Activated CD4-positive, alpha-beta T cell treated with anti-CD3 and anti-CD28 coated beads for 48 hours (primary cell): ENCODE data around the gene CAMK1G.

Experiments used
- DNase-seq: peaks from one replicate; pipeline ENCODE4 v3.0.0-alpha.2; 2020

CAMK1G gene

DNA sequence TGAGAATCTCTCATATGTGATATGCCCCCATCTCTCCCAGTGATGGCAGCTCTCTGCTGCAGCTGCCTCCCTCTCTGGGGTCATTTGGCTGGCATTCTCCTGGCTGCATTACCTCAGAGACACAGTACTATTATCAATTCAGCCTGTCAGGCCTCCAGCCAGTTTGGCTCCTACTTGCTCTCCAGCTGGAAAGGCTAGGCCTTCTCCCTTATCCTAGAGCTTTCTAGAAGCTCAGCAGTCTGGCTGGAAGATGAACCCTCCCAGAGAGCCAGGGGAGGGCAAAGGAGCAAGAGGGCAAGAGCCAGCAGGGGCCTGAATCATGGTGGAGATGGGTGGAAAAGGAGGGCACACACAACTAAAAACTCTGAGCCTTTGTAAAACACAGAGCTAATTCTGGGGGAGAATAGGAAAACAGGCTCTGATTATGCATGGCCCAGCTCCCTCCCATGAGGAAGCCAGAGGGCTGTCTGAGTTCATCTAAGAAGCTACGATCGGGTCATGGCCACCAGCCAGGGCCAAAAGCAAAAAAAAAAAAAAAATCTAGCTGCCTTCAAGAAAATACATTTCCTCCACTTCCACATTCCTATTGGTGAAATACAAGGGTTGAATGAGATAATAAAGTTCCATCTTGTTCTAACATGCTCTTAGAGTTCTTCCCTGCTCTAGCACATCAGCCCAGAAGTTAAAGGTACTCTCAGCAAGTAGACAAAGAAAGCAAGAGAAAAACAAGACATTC, 59.9 kb downstream of the CAMK1G start:
- no peak for DNase-seq

DNA sequence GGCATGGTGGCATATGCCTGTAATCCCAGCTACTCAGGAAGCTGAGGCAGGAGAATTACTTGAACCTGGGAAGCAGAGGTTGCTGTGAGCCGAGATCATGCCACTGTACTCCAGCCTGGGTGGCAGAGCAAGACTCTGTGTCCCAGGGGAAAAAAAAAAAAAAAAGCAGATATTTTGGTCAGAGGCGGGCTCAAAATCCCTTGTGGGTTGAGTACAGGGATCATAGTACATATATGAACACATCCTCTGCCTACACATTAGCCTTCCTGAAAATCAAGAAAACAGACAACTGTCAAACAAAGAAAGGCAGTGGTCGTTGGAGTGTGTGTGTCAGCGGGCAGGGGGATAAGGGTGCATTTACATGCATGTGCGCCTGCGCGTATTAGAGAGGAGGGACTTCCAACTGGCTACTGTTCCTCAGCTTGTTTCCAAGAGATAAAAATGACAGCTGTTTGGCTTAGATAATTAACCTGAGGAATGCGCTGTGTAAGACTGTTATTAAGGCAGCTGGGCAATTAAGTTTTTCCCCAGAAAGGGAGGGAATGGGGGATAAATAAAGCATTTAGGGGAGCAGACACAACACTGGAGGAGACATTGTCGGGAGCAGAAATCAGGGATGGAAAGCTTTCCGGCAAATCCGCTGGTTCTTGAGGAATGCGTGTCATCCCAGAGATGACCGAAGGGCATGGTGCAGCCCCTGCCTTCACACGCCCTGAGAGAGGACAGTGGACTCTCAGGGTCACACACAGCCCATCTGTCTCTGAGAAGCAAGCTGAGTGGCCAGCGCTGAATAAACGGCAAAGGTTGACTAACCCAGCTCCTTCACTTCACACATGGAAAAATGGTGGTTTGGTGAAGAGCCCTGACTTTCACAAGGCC, 62.3 kb downstream of the CAMK1G start:
- DNase-seq = no peak

DNA sequence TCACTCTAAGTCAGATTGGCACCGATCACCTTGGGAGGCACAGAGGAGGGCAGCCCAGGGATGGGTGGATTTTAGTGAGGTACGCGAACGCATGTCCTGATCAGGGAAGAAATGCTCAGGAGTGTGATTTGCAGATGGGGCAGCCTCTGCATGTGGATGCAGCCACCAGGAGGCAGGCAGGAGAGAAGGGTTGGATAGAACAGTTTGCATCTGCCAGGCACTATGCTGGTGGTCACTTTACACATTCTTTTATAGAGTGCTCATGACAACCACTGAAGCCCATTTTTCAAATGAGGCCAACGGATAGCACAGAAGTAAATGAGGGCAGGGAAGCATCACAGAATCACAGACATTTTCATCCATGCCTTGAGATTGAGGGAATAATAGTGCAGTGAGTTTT, 63.0 kb downstream of the CAMK1G start:
- DNase-seq = no peak

DNA sequence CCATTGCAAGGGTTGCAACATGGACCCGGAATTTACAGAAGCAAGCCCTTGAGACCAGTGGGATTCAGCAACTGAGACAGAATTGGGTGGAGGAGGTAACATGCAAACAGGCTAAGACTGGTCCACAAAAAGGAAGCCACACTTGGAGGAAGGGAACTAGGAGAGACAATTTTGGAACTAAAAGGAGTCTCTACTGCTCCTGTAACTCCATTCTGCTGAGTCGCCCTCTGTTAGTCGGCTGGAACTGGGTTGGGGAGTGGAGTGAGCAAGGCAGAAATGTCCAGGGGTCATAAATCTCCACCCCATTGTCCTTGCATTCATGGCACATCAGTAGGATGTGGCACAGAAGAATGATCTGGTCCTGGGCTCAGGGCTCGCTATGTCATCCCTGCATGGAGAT, 63.6 kb downstream of the CAMK1G start:
- no peak for DNase-seq

DNA sequence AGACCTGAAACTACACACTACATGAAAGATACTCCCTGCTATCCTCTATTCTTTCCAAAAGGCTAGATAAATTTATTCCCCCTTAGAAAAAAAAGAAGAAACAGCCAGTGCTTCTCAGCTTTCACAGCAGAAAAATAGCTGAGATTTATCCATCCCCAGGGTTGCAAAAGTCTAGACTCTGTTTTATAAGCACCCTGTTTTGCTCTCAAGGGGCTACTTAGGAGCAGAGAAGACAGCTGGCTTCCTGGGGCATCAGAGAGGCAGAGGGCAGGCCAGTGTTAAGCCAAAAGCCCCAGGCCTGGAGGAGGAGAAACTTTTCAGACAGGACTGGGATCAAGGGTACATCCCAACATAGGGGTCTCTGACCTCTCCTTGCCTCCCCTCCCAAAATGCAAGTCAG, 64.8 kb downstream of the CAMK1G start:
- DNase-seq = no peak

DNA sequence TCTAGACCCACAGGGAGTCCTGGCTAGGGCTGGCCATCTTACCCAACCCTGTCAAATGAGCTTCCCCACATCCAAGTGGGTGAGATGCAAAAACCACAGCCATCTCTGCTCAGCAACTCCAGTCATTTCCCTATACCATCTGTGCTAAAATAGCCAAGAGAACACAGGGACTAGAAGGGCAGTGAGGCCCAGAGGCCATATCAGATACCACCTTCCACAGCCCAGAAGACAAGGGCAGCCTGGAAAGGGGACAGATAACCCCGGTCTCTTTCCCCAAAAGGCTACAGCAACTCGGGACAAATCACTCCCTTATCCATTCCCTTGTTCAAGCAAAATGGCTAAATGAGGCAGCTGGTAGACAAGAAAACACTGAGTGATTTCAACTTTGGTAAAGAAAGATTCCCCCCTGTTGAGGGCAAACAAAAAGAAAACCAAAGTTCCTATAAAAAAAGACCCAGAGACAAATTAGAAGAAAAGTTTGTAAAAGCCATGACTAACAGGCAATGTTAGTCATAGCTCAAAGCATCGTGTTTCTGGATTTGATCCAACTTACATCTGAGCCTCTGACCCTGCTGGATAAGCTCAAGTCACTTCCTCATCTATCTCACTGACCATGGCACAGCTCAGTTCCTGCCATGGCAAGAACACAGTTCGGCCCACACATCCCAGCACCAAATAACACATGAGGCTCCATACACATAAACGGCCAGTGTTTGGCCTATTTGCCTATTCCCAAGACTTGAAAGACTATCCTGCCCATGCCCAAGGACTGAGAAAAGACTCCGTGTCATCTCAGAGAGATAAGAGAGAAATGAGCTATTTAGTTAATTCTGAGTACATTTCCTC, 65.6 kb downstream of the CAMK1G start:
- DNase-seq = no peak

DNA sequence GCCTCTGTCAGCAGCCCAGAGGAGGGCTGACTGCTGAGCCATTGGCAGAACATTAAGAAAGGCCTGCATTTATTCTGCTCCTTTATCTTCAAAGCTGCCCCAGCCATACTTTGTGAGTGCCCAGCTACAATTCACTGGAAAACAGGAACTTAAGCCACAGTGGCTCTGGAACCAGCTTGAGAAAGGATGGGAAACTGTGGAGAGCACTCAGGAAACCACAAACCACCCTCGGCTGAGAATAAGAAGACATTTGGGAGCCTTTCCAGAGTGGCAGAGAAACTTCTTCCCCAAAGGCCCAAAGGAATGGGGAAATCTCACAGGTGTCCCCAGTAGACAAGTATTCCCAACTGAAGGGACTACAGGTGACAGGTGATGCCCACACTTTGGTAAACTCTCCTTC, 66.9 kb downstream of the CAMK1G start:
- DNase-seq = no peak

DNA sequence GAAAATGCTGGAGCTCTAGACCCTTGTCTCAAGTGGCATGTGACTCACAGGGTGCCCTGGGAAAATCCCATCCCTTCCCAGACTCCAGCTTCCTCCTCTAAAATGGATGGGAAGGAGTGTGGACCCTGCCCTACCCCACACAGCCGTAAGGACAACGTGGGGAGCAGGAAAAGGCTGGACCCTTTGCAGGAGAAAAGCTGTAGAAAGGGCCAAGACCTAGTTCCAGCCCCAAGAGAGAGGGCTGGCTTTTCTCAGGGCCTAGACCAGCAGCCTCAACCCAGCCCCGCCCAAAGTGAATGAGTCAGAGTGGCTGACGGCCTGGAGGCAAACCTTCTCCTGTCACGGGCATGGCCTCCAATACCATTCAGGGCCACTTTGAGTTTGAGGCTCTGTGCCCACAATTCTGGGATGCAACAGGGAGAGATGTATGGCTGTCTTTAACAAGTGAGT, 67.6 kb downstream of the CAMK1G start:
- DNase-seq = peak; percentile 84

DNA sequence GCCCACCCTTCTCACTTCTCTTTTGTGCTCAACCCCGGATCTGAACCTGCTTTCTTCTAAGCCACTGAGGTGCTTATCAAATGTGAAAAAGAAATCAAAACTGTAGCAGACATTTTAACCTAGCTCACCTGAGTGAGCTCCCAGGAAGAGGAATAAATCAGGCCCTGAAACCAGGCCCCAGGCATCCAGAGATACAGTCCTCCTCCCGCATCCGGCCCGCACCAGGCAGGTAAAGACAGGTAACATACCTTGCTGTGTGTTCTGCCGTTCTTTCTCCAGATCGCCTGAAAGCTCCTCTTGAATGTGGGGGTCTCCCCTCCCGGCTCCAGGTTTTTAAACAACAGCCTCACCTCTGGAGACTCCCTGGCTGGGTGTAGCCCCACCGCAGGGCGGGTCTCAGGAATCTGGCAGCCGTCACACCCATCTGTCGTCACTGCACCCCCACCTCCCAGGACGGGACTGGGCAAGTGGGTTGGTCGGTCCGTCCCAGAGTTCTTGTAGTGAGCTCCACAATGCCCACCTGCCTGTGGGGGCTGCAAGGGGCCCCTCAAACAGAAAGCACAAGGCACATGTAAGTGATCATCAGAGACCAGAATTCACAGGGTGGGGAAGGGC, 68.7 kb downstream of the CAMK1G start, which contains the start of gene LAMB3:
Gene LAMB3, minus strand, starts transcription at position 305 of the 615 bp plus-strand sequence. CDS start 1,481 bp downstream, outside the sequence.
- DNase-seq = no peak

DNA sequence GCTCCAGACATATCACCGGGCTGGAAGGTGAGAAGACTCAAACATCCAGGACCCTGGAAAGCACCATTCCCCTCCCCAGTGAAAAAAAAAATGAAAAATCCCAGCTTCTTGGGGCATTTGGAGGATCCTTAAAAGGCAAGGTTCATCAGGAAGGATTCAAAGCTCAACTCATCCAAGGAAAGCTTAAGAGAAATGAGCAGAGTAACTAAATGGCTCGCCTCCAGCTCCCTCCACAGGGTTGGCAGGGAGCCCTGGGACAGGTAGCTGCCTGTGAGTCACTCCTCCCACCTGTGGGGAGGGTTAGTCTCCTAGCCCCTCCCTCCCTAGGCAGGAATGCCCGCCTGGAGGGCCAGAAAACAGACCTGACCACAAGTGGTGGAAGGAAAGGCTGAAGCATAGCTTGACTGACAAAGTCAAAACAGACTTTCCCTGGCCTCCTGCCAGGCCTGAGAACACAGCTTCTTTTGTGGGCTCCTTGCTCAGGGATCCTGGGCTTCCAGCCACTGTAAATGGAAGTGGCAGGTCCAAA, 69.4 kb downstream of the CAMK1G start:
- DNase-seq = peak; percentile 80

DNA sequence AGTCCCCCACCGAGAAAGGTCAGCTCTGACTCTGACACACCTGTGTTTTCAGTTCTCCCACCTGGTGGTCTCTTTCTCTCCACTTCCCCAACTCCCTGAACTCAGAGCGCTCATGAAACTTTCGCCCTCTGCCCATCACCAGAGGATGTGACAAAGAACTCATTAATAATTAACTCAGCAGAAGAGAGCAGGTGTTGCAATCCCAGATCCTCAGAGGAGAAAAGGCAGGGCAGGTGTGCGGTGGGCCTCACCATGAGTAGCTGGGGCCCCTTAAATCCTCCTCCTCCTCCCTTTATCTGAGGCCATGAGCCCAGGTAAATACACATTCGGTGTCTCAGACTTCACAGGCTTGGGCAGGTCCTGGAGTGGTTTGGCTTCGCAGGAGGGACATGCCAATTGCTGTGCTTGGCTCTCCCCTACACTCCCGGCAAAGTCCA, 70.4 kb downstream of the CAMK1G start:
- DNase-seq = no peak

DNA sequence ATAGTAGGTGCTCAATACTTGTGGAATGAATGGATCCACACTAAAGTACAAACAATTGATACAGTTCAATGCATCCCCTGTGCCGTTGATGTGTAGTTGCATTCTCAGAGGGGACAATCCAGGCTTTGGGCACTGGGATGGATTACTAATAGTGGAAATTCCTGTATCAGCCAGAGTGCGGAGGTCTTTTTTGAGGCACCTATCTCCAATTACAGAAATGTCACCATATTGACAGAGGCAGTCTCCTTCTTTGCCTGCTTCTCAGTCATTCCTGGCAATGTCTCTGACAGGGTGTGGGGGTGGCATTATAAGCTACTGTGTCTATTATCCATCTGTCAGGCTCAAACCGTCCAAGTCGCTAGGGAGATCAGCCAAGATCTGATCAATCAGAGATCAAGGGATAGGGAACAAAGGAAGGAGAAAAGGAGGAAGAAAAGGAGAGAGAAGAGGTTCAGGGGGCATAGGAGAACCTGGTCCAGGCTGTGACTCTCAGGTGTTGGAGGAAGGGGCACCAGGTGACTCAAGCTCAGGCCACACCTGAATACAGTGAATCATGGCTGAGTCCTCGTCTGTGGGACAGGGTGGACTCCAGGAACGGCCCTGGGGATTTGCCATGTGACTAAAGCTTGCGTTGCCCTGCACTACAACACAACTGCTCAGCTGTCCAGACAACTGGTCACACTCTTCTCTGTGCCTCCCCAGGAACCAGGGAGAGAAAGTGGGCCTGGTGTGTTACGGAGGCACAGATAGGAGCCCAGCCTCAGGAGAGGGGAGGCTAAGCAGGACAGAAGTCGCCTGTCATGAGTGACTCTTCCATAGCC, 72.1 kb downstream of the CAMK1G start:
- DNase-seq = no peak

DNA sequence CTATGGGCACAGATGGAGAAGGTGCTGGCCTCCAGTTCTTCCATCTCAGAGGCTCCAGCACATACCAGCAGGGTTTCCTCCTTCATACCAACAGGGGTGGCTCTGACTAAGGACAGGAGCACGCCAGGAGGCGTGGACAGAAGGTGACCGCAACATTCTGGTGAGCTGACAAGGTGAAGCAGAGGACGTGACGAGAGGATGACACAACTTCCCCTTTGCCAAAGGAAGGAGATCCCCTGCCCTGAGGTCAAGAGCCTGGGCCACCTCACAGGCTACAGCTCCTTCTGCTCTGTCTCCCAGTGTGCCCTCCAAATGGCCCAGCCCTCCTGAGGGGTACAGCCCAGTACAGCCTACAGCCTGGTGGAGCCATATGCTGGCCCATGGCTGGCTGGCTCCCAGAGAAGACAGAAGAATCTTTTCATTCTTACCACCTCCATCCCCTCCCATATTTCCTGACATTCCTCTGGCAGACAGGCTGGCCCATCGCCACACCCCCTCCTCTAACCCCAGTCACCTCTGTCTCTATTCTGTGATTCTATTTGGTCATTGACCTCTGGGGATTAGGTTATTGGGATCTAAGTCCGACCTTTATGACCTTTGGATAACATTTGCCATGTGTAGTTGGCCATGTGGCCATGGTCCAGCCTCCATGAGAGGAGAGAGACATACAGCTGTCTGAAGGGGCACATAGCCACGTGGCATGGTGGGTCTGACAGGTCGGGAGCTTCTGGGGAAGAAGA, 73.8 kb downstream of the CAMK1G start:
- no peak for DNase-seq

DNA sequence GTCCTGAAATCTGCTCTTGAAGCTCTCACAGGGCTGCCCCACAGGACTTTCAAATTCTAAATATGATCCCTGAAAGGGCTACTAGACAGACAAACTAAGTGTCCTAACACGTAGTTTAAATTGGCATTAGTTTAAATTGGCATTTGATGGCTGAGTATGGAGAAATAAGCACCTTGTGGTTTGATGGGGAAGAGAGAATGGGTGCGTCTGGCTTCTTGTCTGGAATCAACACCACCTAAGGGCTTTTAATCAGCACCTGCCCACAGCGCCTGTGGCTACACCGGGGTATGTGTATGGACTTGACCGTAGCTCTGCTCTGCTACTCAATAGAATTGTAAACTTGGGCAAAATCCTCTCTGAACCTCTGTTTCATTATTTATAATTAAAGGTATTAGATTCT, 74.4 kb downstream of the CAMK1G start:
- DNase-seq = no peak

DNA sequence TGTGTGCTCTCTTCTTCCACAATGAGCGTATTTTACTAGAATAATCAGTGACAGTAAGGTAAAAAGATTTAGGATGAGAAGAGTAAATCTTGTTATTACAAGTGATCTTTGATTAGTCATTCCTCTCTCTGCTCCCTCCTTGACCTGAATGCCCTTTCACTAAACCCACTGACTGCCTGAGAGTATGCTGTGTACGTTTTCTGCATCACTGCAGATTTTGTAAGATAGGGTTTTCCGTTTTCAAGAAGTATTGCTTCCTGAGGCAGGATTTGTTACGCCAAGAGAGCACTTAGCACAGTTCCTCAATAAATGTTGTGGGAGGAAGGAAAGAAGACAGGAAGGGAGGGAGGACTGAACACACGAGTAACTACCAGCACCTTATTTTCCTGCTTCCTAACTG, 76.4 kb downstream of the CAMK1G start:
- peak; percentile 35 for DNase-seq

DNA sequence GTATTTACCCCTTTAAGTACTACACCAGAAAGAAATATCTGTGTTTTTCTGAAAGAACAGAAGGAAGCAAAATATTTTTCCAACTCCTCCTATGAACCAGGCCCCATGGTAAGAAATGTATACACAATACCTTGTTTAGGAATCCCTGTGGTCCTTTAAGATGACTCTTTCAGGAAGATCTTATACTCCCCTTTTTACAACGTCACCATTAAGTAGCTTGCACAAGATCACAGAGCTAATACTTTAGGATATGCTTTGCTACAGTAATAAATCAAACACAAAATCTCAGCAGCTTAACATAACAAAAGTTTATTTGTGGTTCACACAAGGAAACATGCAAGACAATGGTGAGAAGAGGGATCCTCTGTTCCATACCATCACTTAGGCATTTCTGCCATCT, 77.6 kb downstream of the CAMK1G start:
- no peak for DNase-seq

DNA sequence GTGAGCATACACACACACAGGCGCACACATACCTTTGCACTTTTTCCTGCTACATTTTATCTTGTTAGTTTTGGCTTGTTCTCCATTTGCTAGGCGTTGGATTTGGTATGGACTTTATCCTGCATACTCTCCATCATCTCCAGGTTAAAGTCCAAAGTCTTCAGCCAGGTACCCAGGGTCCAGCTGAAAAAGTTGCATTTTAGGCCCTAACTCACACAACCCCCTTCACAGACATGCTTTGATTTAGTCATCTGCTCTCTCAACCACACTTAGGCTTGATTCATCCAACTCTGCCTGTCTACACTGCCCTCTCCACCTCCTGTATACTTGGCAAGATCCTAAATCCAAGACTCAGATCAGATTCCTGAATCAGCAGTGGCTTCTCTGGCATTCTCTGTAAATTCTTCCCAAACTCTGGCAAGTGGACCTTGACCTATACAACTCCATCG, 79.4 kb downstream of the CAMK1G start:
- no peak for DNase-seq
